ENCODE measurements around the gene DCAF6.
A peak's percentile ranks its signal among the peaks of the same experiment; 100 is the strongest.

Gene DCAF6

GRCh38 chr1:167936930-167937708 lies 636 bp downstream of the DCAF6 start, which contains the start of gene MPC2:
Gene MPC2 (minus strand): TSS chr1:167937072. CDS start chr1:167935841, 1,231 bp downstream.
- Histone ChIP-seq H3K27ac (ENCODE audit: low read length) (peak within 1 kb of the TSS; percentile 98), H3K9me3 (ENCODE audit: insufficient read depth, low read length, severe bottlenecking) (no peaks in the 10 kb centered on the region), H4K20me1 (ENCODE audit: insufficient read depth, low read length) (peaks cover 9% of the 10 kb centered on the region; the same call in 1 of the 2 replicates), H3K4me3 (ENCODE audit: low read depth in 1 of 2, low read length in 2 of 2) (peak within 1 kb of the TSS; percentile 66 to 83), H3K9ac (ENCODE audit: low read depth, low read length) (peak within 1 kb of the TSS; percentile 69), H3K4me2 (ENCODE audit: insufficient read depth, low read length) (peak within 1 kb of the TSS; percentile 92), H3K36me3 (ENCODE audit: insufficient read depth, low read length) (no peaks in the 10 kb centered on the region; the same call in 1 of the 2 replicates), H3K79me2 (ENCODE audit: insufficient read depth, low read length) (peaks cover 92% of the 10 kb centered on the region), H3K4me1 (ENCODE audit: insufficient read depth, low read length) (peaks cover 39% of the 10 kb centered on the region), H3K27me3 (ENCODE audit: insufficient read depth, low read length, poor library complexity) (no peaks in the 10 kb centered on the region), H2AFZ (ENCODE audit: low read depth, low read length) (peak within 1 kb of the TSS; percentile 95)
- peak; percentile 31 for ATAC-seq (ENCODE audit: insufficient read depth, low read depth)
- TF ChIP-seq CTCF (IDR thresholded peaks at IDR 0.05; ENCODE audit: borderline replicate concordance, extremely low read depth, low read length, poor library complexity, severe bottlenecking) (no peak), EZH2 (IDR thresholded peaks at IDR 0.05; ENCODE audit: borderline replicate concordance, low read depth, low read length, severe bottlenecking) (no peak)
- DNase-seq = peak; percentile 78

GRCh38 chr1:167937709-167938010 lies 1.2 kb downstream of the DCAF6 start:
- DNase-seq (no peak), ATAC-seq (ENCODE audit: insufficient read depth, low read depth) (no peak)
- Histone ChIP-seq H2AFZ (ENCODE audit: low read depth, low read length) (peak overlapping the region; percentile 95), H3K4me3 (ENCODE audit: low read depth in 1 of 2, low read length in 2 of 2) (peak overlapping the region; percentile 66 to 83), H3K27ac (ENCODE audit: low read length) (peak overlapping the region; percentile 98), H3K79me2 (ENCODE audit: insufficient read depth, low read length) (peaks cover 94% of the 10 kb centered on the region), H3K9me3 (ENCODE audit: insufficient read depth, low read length, severe bottlenecking) (no peaks in the 10 kb centered on the region), H3K36me3 (ENCODE audit: insufficient read depth, low read length) (no peaks in the 10 kb centered on the region; the same call in 1 of the 2 replicates), H3K27me3 (ENCODE audit: insufficient read depth, low read length, poor library complexity) (no peaks in the 10 kb centered on the region), H3K9ac (ENCODE audit: low read depth, low read length) (peak overlapping the region; percentile 69), H4K20me1 (ENCODE audit: insufficient read depth, low read length) (peaks cover 9% of the 10 kb centered on the region; the same call in 1 of the 2 replicates), H3K4me2 (ENCODE audit: insufficient read depth, low read length) (peak overlapping the region; percentile 92), H3K4me1 (ENCODE audit: insufficient read depth, low read length) (peaks cover 39% of the 10 kb centered on the region)
- TF ChIP-seq EZH2 (IDR thresholded peaks at IDR 0.05; ENCODE audit: borderline replicate concordance, low read depth, low read length, severe bottlenecking) (no peak), CTCF (IDR thresholded peaks at IDR 0.05; ENCODE audit: borderline replicate concordance, extremely low read depth, low read length, poor library complexity, severe bottlenecking) (no peak)

GRCh38 chr1:167938080-167938636 lies 1.7 kb downstream of the DCAF6 start:
- H3K27ac ChIP-seq (ENCODE audit: low read length) = peak overlapping the region; percentile 98; the same call in 1 of the 2 replicates
- peak overlapping the region; percentile 69 for H3K9ac ChIP-seq (ENCODE audit: low read depth, low read length)
- H3K27me3 ChIP-seq (ENCODE audit: insufficient read depth, low read length, poor library complexity) = no peaks in the 10 kb centered on the region
- H4K20me1 ChIP-seq (ENCODE audit: insufficient read depth, low read length) = peaks cover 9% of the 10 kb centered on the region; the same call in 1 of the 2 replicates
- no peak for ATAC-seq (ENCODE audit: insufficient read depth, low read depth)
- H3K36me3 ChIP-seq (ENCODE audit: insufficient read depth, low read length) = no peaks in the 10 kb centered on the region; the same call in 1 of the 2 replicates
- peaks cover 92% of the 10 kb centered on the region for H3K79me2 ChIP-seq (ENCODE audit: insufficient read depth, low read length)
- H3K4me3 ChIP-seq (ENCODE audit: low read depth in 1 of 2, low read length in 2 of 2) = peak overlapping the region; percentile 66 to 83
- peak overlapping the region; percentile 92 for H3K4me2 ChIP-seq (ENCODE audit: insufficient read depth, low read length)
- peaks cover 39% of the 10 kb centered on the region for H3K4me1 ChIP-seq (ENCODE audit: insufficient read depth, low read length)
- no peaks in the 10 kb centered on the region for H3K9me3 ChIP-seq (ENCODE audit: insufficient read depth, low read length, severe bottlenecking)
- no peak for DNase-seq
- no peak overlapping the region; the same call in 1 of the 2 replicates for H2AFZ ChIP-seq (ENCODE audit: low read depth, low read length)
- TF ChIP-seq EZH2 (IDR thresholded peaks at IDR 0.05; ENCODE audit: borderline replicate concordance, low read depth, low read length, severe bottlenecking) (no peak), CTCF (IDR thresholded peaks at IDR 0.05; ENCODE audit: borderline replicate concordance, extremely low read depth, low read length, poor library complexity, severe bottlenecking) (no peak)
